Uterus (tissue), 2 donors: ENCODE data around the gene NFIA.

ENCODE experiments used
- POLR2A ChIP-seq, 2 donors: fragments of 450-650 bp; IDR thresholded peaks; one replicate each; pipeline ENCODE4 v1.6.1; 2016; ENCODE audit warnings: antibody characterized with exemption in 2 of 2, mild to moderate bottlenecking in 1 of 2, moderate library complexity in 1 of 2
- TF ChIP-seq, protein P1 (sequence below), 4 experiments: fragments of 200-600 bp in 2 of 4; fragments of 450-650 bp in 2 of 4; sonication (generic) in 2 of 4; IDR thresholded peaks; one replicate each; pipeline ENCODE4 v1.5.1; 2016 to 2019; ENCODE audit warnings: antibody characterized with exemption in 4 of 4, mild to moderate bottlenecking in 2 of 4, moderate library complexity in 1 of 4

DNA sequence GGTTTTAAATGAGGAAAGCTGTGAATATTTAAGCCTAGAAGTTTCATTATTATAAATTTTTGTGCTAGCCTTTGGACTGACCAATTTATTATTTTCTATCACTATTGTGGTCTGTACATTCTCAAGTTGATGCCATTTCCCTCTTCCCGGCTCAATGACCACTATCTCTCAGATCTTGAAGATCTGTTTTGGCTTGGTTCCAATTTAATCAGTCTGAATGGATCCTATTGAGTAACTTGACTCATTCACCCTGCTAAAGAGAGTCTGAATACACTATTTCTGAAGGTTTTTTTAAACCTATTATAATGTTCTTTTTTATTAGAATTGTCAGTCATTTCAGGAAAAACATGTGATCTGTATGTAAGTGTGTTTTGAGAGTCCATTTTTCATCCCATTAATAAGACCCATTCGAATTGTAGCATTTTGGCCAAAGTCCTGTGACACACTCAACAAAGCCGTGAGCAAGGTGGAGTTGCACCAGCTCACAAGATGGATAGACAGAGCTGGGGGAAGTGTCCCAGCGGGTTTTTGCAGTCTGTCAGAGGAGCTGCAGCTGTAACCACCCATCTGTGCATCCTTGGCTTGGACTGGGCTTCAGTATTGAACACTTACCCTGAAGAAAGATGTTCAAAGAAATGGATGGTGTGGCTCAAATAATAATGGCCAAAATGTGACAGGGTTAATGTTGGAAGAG, 145.6 kb downstream of the NFIA start:
- TF ChIP-seq, protein P1, sequence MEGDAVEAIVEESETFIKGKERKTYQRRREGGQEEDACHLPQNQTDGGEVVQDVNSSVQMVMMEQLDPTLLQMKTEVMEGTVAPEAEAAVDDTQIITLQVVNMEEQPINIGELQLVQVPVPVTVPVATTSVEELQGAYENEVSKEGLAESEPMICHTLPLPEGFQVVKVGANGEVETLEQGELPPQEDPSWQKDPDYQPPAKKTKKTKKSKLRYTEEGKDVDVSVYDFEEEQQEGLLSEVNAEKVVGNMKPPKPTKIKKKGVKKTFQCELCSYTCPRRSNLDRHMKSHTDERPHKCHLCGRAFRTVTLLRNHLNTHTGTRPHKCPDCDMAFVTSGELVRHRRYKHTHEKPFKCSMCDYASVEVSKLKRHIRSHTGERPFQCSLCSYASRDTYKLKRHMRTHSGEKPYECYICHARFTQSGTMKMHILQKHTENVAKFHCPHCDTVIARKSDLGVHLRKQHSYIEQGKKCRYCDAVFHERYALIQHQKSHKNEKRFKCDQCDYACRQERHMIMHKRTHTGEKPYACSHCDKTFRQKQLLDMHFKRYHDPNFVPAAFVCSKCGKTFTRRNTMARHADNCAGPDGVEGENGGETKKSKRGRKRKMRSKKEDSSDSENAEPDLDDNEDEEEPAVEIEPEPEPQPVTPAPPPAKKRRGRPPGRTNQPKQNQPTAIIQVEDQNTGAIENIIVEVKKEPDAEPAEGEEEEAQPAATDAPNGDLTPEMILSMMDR (IDR thresholded peaks at IDR 0.05): no peak
- no peak for TF ChIP-seq POLR2A (IDR thresholded peaks at IDR 0.05)
